Fibroblast of pulmonary artery (primary cell): ENCODE measurements around the gene KCNMA1.
A peak's percentile ranks its signal among the peaks of the same experiment; 100 is the strongest.

Experiments used
- DNase-seq: peaks from one replicate; pipeline ENCODE4 v3.0.0-alpha.2; 2010; ENCODE audit warnings: low read depth
- H3K4me3 ChIP-seq: replicated peaks from 2 replicates; pipeline ENCODE4 v1.5.1; 2011; ENCODE audit warnings: low read depth, mild to moderate bottlenecking, control low read depth, low read length, moderate library complexity
- CTCF ChIP-seq: IDR thresholded peaks from 2 replicates; pipeline ENCODE4 v1.5.1; 2011; ENCODE audit warnings: mild to moderate bottlenecking, control low read depth, low read length, inconsistent platforms; ENCODE audit errors: missing control alignments

The KCNMA1 gene

GRCh38 chr10:77241350-77241725 lies 396.3 kb downstream of the KCNMA1 start:
- no peak overlapping the region for H3K4me3 ChIP-seq
- no peak for TF ChIP-seq CTCF
- no peak for DNase-seq

GRCh38 chr10:77240706-77241349 lies 396.8 kb downstream of the KCNMA1 start:
- H3K4me3 ChIP-seq = no peak overlapping the region
- no peak for TF ChIP-seq CTCF

GRCh38 chr10:77240041-77240652 lies 397.5 kb downstream of the KCNMA1 start:
- no peak overlapping the region for H3K4me3 ChIP-seq
- no peak for TF ChIP-seq CTCF
- no peak for DNase-seq

More at GRCh38 chr10:77240706-77241349, 396.8 kb downstream of the KCNMA1 start:
- DNase-seq = no peak

GRCh38 chr10:77237120-77237519 lies 400.5 kb downstream of the KCNMA1 start:
- no peak for TF ChIP-seq CTCF
- DNase-seq = no peak
- H3K4me3 ChIP-seq = no peak overlapping the region

- DNase-seq = peak; percentile 45
- TF ChIP-seq CTCF = no peak
- H3K4me3 ChIP-seq = no peak overlapping the region
These were observed 400.9 kb downstream of the KCNMA1 start for GRCh38 chr10:77236700-77237099.

- no peak for DNase-seq
- no peak for TF ChIP-seq CTCF
- H3K4me3 ChIP-seq = no peak overlapping the region
These were observed 401.6 kb downstream of the KCNMA1 start for GRCh38 chr10:77236029-77236428.

- TF ChIP-seq CTCF = no peak
- H3K4me3 ChIP-seq = no peak overlapping the region
- DNase-seq = no peak
These were observed 403.0 kb downstream of the KCNMA1 start for GRCh38 chr10:77234599-77234998.
